ENCODE results near the gene SIPA1L3.

- TF ChIP-seq CTCF (IDR thresholded peaks at IDR 0.05; ENCODE audit: poor library complexity, severe bottlenecking) (peak; percentile 36), EZH2 (IDR thresholded peaks at IDR 0.05; ENCODE audit: borderline replicate concordance, insufficient read depth, low read length, poor library complexity, severe bottlenecking) (no peak), POLR2AphosphoS5 (IDR thresholded peaks at IDR 0.05) (peak; percentile 76), EP300 (conservative IDR thresholded peaks at IDR 0.05; ENCODE audit: poor library complexity, severe bottlenecking) (peak; percentile 53), RAD21 (conservative IDR thresholded peaks at IDR 0.05) (peak; percentile 29), MXI1 (conservative IDR thresholded peaks at IDR 0.05; ENCODE audit: poor library complexity, severe bottlenecking) (peak; percentile 57), SMC3 (conservative IDR thresholded peaks at IDR 0.05; ENCODE audit: poor library complexity) (peak; percentile 47), REST (IDR thresholded peaks at IDR 0.05; ENCODE audit: borderline replicate concordance) (peak; percentile 70), TAF1 (IDR thresholded peaks at IDR 0.05; ENCODE audit: low read depth) (no peak)
These were observed 322.6 kb downstream of the SIPA1L3 start for GRCh38 chr19:38229585-38230073.

All from neural cell (in vitro differentiated cells).